ENCODE data around the gene TFAP2C. TPM values are rescaled to one million over a fixed set of nuclear protein-coding genes. Genes with fewer than 3 reads are reported as not detected.

The TFAP2C gene
- 10 to 100 TPM in 2 of 3 donors, 1 to 10 TPM in 1; 1.8 to 66.9 (median 24.9) TPM for total RNA-seq

GRCh38 chr20:56628873-56629463 is at the start of gene TFAP2C:
TSS of gene TFAP2C (plus strand) at chr20:56629306. CDS start at chr20:56629545, 239 bp downstream.
- no peaks in the 10 kb centered on the region for H3K36me3 ChIP-seq
- peak within 1 kb of the TSS; percentile 93 to 98 for H3K27ac ChIP-seq
- intact Hi-C loops (cut with DNase I; ENCODE audit: low total_unique reads), result no loop called here
- H3K4me1 ChIP-seq, result no peaks in the 10 kb centered on the region
- no peaks in the 10 kb centered on the region for H3K9me3 ChIP-seq
- TF ChIP-seq, protein P1, sequence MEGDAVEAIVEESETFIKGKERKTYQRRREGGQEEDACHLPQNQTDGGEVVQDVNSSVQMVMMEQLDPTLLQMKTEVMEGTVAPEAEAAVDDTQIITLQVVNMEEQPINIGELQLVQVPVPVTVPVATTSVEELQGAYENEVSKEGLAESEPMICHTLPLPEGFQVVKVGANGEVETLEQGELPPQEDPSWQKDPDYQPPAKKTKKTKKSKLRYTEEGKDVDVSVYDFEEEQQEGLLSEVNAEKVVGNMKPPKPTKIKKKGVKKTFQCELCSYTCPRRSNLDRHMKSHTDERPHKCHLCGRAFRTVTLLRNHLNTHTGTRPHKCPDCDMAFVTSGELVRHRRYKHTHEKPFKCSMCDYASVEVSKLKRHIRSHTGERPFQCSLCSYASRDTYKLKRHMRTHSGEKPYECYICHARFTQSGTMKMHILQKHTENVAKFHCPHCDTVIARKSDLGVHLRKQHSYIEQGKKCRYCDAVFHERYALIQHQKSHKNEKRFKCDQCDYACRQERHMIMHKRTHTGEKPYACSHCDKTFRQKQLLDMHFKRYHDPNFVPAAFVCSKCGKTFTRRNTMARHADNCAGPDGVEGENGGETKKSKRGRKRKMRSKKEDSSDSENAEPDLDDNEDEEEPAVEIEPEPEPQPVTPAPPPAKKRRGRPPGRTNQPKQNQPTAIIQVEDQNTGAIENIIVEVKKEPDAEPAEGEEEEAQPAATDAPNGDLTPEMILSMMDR (IDR thresholded peaks at IDR 0.05), result no peak
- TF ChIP-seq POLR2AphosphoS5 (IDR thresholded peaks at IDR 0.05), result peak in 2 of 3 donors; percentile 27 to 89
- peak; percentile 55 for TF ChIP-seq POLR2A (IDR thresholded peaks at IDR 0.05)
- peaks cover 6 to 63% of the 10 kb centered on the region in 2 donors for H3K27me3 ChIP-seq
- H3K4me3 ChIP-seq, result peak within 1 kb of the TSS; percentile 49 to 81 (median 75)
- peak; percentile 85 to 91 for DNase-seq (ENCODE audit: low spot score in 2 of 2)

- DNase-seq (ENCODE audit: low spot score in 2 of 2), result no peak
- intact Hi-C loops (cut with DNase I; ENCODE audit: low total_unique reads), result no loop called here
- no peaks in the 10 kb centered on the region for H3K4me1 ChIP-seq
- no peak overlapping the region for H3K27ac ChIP-seq
- no peaks in the 10 kb centered on the region for H3K27me3 ChIP-seq
- no peak for TF ChIP-seq POLR2A (IDR thresholded peaks at IDR 0.05)
- TF ChIP-seq, protein P1 (IDR thresholded peaks at IDR 0.05), result no peak
- no peak for TF ChIP-seq POLR2AphosphoS5 (IDR thresholded peaks at IDR 0.05)
- no peaks in the 10 kb centered on the region for H3K9me3 ChIP-seq
- H3K36me3 ChIP-seq, result no peaks in the 10 kb centered on the region
- no peak overlapping the region for H3K4me3 ChIP-seq
Observed at GRCh38 chr20:56580226-56580625, 48.9 kb upstream of the TFAP2C start.

DNA sequence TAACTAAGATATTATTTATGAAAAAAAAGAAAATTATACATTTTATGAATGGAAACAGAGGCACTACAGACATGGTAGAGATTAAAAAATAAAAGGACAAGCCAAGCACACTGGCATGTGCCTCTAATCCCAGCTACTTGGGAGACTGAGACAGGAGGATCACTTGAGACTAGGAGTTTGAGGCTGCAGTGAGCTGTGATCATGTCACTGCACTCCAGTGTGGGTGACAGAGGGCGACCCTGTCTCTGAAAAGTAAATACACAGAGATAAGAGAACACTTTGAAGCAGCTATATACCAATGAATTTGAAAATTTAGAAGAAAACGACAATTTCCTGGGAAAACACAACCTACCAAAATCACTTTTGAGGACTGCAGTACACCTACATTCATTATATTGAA is 47.4 kb upstream of the TFAP2C start:
- intact Hi-C loops (cut with DNase I; ENCODE audit: low total_unique reads), result no loop called here
- no peak for DNase-seq (ENCODE audit: low spot score in 2 of 2)
- Histone ChIP-seq H3K4me1 (no peaks in the 10 kb centered on the region), H3K9me3 (no peaks in the 10 kb centered on the region), H3K27me3 (no peaks in the 10 kb centered on the region), H3K36me3 (no peaks in the 10 kb centered on the region), H3K4me3 (no peak overlapping the region), H3K27ac (no peak overlapping the region)
- TF ChIP-seq, protein P1 (IDR thresholded peaks at IDR 0.05), result no peak
- TF ChIP-seq POLR2AphosphoS5 (IDR thresholded peaks at IDR 0.05), result no peak
- TF ChIP-seq POLR2A (IDR thresholded peaks at IDR 0.05), result no peak

DNA sequence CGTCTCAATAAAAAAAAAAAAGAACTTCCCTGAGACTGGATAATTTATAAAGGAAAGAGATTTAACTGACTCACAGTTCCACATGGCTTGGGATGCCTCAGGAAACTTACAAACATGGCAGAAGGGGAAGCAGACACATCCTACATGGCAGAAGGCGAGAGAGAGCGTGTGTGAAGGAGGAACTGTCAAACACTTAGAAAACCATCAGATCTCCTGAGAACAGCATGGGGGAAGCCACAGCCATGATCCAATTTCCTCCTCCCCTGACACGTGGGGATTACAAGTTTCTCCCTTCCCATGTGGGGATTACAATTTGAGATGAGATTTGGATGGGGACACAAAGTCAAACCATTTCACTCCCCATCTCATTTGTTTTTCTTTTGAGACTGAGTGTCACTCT is 46.6 kb upstream of the TFAP2C start:
- Histone ChIP-seq H3K27me3 (no peaks in the 10 kb centered on the region), H3K4me1 (no peaks in the 10 kb centered on the region), H3K27ac (no peak overlapping the region), H3K4me3 (no peak overlapping the region), H3K9me3 (no peaks in the 10 kb centered on the region), H3K36me3 (no peaks in the 10 kb centered on the region)
- DNase-seq (ENCODE audit: low spot score in 2 of 2), result no peak
- no peak for TF ChIP-seq POLR2AphosphoS5 (IDR thresholded peaks at IDR 0.05)
- no peak for TF ChIP-seq POLR2A (IDR thresholded peaks at IDR 0.05)
- TF ChIP-seq, protein P1 (IDR thresholded peaks at IDR 0.05), result no peak
- intact Hi-C loops (cut with DNase I; ENCODE audit: low total_unique reads), result no loop called here

GRCh38 chr20:56584916-56585315 is 44.2 kb upstream of the TFAP2C start:
- TF ChIP-seq POLR2AphosphoS5 (IDR thresholded peaks at IDR 0.05), result no peak
- TF ChIP-seq, protein P1 (IDR thresholded peaks at IDR 0.05), result no peak
- no peak for TF ChIP-seq POLR2A (IDR thresholded peaks at IDR 0.05)
- DNase-seq (ENCODE audit: low spot score in 2 of 2), result no peak
- Histone ChIP-seq H3K9me3 (no peaks in the 10 kb centered on the region), H3K27me3 (no peaks in the 10 kb centered on the region), H3K27ac (no peak overlapping the region), H3K4me1 (no peaks in the 10 kb centered on the region), H3K4me3 (no peak overlapping the region), H3K36me3 (no peaks in the 10 kb centered on the region)
- intact Hi-C loops (cut with DNase I; ENCODE audit: low total_unique reads), result no loop called here

All from breast epithelium (tissue), 4 donors.